UCSD-AML1 (cell line): ENCODE measurements around the gene PC.
A peak's percentile ranks its signal among the peaks of the same experiment; 100 is the strongest.
"Not testable (repeated sequence)": the region's sequence is repeated elsewhere in the genome, so short reads cannot be mapped to it uniquely, and the experiment has no call there.

ENCODE experiments used
- DNase-seq: peaks from one replicate; lab custom pipeline; 2025; ENCODE audit not compliant: unreplicated experiment; lab: John Stamatoyannopoulos, UW

Gene PC, protein sequence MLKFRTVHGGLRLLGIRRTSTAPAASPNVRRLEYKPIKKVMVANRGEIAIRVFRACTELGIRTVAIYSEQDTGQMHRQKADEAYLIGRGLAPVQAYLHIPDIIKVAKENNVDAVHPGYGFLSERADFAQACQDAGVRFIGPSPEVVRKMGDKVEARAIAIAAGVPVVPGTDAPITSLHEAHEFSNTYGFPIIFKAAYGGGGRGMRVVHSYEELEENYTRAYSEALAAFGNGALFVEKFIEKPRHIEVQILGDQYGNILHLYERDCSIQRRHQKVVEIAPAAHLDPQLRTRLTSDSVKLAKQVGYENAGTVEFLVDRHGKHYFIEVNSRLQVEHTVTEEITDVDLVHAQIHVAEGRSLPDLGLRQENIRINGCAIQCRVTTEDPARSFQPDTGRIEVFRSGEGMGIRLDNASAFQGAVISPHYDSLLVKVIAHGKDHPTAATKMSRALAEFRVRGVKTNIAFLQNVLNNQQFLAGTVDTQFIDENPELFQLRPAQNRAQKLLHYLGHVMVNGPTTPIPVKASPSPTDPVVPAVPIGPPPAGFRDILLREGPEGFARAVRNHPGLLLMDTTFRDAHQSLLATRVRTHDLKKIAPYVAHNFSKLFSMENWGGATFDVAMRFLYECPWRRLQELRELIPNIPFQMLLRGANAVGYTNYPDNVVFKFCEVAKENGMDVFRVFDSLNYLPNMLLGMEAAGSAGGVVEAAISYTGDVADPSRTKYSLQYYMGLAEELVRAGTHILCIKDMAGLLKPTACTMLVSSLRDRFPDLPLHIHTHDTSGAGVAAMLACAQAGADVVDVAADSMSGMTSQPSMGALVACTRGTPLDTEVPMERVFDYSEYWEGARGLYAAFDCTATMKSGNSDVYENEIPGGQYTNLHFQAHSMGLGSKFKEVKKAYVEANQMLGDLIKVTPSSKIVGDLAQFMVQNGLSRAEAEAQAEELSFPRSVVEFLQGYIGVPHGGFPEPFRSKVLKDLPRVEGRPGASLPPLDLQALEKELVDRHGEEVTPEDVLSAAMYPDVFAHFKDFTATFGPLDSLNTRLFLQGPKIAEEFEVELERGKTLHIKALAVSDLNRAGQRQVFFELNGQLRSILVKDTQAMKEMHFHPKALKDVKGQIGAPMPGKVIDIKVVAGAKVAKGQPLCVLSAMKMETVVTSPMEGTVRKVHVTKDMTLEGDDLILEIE

DNA sequence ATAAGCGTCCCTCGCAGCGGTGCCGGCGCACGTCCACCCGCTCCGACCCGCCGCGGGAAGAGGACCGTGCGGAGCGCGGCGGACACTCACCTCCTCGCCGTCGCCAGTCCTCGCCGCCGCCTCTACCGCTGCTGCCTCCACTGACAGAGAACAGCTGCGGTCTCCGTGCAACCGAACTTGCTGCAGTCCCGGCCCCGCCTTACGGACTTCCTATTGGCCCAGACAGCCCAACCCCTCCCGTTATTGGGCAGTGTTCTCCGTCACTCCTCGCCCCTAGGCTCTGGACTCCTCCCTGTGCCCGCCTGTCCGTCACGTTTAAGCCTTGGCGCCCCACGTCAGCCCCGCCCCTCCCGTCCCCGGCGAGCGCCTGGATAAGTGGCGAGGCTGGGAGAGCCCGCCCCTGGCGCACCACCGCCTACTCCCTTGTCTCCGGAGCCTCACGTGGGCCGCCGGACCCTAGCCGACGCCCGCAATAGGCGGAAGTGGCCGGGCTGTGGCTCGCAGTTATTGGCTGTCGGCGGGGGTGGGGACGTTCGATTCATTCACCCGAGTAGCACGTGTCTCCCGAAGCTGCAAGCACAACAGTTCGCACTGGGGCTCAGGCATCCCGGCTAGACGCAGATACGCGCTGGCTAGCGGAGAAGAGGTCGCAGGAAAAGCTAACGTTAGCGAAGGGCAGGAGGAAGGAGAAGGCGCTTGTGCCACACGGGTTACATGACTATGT lies at the start of gene PC:
Gene PC, minus strand, starts transcription at position 152 of the 724 bp plus-strand sequence. CDS start 86,224 bp downstream, outside the sequence.
- peak; percentile 100 for DNase-seq

- DNase-seq = no peak
Observed at GRCh38 chr11:67007126-67007525, 48.9 kb upstream of the PC start.

DNA sequence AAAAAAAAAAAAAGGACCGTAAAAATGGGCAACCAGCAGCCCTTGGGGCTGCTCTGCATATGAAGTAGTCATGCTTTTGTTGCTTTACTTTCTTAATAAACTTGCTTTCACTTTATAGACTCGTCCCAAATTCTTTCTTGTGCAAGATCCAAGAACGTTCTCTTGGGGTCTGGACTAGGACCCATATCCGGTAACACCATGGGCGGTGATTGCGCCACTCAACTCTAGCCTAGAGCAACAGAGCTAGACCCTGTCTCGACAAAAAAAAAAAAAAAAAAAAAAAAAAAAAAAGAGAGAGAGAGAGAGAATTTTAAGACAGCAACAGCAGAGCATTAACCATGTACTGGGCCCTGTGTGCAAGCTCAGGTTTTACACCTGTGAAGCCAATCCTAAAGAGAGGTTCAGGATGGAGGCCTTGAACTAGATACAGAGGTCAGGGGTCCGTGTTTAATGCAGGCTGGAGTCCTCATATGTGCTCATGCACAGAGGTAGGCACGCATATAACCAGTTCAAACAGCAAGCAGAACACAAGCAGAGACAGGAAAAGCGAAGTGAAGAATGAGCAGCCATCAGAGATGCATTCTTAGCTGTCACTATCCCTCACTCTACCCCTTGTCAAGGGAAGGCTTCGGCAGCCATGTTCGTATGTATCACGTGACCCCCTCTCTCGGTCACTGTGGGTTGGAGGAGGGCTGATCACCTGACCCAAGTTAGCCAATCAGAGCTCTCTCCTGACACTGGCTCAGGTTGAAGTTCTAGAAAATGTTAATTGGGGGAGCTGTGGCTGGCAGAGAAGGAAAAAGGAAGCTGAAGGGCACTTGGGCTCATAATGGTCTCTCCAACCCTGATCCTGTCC lies 48.1 kb upstream of the PC start:
- no peak for DNase-seq

DNA sequence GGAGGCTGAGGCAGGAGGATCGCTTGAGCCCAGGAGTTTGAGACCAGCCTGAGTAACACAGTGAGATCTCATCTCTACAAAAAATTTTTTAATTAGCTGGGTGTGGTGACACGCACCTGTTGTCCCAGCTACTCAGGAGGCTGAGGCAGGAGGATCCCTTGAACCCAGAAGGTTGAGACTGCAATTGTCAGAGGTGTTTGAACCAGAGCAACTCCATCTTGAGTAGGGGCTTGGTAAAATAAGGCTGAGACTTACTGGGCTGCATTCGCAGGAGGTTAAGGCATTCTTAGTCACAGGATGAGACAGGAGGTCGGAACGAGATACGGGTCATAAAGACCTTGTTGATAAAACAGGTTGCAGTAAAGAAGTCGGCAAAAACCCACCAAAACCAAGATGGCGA lies 47.0 kb upstream of the PC start:
- DNase-seq = not testable (repeated sequence)

- DNase-seq = no peak
Observed at GRCh38 chr11:67002921-67003411, 44.8 kb upstream of the PC start.

DNA sequence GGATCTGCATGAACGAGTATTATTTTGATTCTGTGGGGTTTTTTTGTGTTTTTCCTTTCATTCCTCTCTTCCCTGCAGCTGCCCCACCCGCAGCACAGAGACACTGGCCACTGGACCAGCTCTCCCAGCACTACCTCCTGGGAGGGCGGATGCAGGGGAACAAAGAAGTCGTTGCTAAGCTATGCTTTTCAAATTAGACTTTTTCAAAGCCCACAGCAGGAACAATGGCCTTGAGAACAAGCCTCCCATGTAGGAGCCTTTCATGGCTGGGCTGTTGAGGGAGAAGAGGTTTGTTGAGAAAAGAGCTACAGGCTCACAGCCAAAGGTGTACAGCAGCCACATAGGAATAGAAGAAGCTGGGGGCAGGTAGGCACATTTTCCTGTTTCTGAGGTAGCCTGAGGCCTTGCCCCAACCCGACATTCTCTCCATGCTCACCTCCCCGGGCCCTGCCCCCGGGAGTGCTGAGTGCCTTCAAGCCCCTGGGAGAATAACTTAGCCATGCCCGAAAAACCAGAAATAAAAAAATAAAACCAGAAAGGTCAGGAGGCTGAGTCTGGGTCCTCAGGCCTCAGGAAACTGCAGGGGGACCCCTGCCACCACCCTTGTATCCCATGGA lies 44.2 kb upstream of the PC start:
- no peak for DNase-seq

GRCh38 chr11:67001332-67001731 lies 43.1 kb upstream of the PC start:
- DNase-seq = no peak

DNA sequence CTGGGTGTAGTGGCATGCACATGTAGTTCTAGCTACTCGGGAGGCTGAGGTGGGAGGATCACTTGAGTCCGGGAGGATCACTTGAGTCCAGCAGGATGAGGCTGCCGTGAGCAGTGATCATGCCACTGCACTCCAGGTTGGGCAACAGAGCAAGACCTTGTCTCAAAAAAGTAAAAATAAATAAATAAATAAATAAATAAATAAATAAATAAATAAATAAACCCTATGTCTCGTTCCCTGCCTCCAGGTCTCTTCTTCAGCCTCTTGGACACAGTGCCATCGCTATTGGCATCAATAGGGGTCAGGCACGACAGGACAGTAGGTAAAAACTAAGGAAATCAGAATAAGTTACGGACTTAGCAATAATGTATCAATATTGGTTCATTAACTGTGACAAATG lies 41.4 kb upstream of the PC start:
- DNase-seq = no peak

GRCh38 chr11:66996609-66997273 lies 38.6 kb upstream of the PC start:
- no peak for DNase-seq

DNA sequence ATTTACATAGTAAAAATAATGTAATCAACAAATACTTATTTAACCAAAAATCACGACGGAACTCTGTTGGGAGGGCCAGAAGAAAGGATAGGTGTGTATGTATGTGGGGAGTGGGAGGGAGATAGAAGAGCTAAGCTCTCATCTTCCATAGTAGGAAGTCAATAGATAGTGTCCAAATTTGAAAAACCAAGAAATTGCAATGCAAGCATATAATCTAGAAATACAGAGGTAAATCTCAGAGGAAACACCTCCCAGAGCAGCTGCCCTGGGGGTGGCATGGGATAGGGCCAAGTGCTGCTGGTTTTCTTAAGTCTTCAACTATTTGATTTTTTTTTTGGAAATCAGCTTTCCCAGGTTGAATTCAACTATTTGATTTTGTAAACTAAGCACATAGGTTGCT lies 33.9 kb upstream of the PC start:
- DNase-seq = no peak

DNA sequence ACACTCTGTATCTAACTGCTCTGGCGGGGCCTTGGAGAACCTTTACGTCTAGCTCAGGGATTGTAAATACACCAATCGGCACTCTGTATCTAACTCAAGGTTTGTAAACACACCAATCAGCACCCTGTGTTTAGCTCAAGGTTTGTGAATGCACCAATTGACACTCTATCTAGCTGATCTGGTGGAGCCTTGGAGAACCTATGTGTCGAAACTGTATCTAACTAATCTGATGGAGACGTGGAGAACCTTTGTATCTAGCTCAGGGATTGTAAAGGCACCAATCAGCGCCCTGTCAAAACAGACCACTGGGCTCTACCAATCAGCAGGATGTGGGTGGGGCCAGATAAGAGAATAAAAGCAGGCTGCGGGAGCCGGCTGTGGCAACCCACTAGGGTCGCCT lies 31.2 kb upstream of the PC start:
- DNase-seq = not testable (repeated sequence)

- not testable (repeated sequence) for DNase-seq
Observed at GRCh38 chr11:66988741-66989140, 30.6 kb upstream of the PC start.

DNA sequence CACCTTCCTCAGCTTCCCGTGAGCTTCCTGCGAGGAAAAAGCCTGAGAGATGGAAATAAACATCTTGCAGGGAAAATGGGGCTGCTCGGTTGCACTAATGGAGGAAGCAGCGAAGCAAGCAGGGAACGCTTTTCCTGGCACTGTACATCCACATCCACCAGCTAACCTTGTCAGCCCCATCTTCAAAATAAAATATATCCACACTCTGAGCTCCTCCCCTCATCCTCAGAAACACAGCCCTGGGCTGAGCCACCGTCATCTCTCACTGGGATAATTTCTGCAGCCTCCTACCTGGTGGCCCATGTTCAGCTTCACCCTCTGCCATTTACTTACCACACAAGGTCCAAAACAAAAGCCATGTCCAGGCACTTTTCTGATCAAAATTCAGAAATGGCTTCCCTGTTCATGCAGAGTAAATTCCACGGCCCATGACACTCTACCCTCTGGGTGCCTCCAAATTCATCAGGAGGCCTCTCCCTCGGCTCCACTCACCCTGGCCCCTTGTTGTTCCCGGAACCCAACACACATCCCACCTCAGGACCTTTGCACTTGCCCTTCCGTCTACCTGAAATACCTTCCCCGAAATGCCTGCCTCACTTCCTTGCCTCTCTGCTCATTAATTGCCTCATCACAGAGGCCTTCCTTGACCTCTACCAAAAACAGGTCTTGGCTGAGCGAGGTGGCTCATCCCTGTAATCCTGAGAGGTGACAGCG lies 29.9 kb upstream of the PC start:
- no peak for DNase-seq

DNA sequence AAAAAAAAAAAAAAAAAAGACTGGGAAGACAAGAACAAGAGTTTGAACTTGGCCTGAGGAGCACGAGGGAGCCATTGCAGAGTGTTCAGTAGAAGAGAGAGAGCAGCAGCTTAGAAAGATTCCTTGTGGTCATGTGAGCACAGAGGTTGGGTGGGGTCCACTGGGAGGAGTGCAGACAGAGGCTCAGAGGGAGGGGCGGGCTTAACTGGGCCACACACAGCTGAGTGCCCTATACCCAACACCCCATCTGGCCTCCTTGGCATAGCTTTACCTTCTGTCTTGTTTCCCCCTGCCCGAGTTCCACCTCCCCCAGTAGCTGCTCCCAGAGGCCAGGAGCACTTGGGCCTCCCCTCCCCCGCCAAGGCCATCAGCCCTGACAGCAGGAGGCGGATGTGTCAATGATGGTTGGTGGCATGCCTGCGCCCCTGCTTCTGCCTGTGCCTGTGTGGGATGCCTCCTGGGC lies 29.0 kb upstream of the PC start:
- DNase-seq = peak; percentile 38

DNA sequence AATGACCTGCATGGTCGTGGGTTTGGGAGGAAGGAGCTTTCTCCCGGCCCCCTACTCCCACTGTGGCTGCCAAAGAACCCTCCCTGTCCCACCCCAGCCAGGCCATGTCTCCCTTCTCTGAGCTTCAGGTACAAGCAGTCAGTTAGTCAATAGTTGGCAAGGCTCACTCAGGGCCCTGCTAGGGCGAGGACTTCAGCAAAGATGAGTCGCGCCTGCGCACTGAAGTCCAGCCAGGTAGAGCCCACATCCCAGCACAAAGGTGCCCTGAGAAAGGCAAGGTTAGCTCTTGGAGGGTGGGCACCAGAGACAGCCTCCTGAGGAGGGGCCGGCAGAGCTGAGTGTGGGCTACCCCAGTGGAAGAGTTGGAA lies 28.0 kb upstream of the PC start:
- DNase-seq = no peak

GRCh38 chr11:66985508-66986177 lies 27.5 kb upstream of the PC start:
- DNase-seq = no peak

- no peak for DNase-seq
Observed at GRCh38 chr11:66983275-66983924, 25.2 kb upstream of the PC start.
